ENCODE measurements around the gene SHISA8. TPM values are rescaled to one million over a fixed set of nuclear protein-coding genes. Genes with fewer than 3 reads are reported as not detected.

SHISA8 gene
- total and polyA plus RNA-seq, 2 of the 13 experiments (the other 11 are each of a cell fraction or from before 2014, with no cell fraction given) = not detected

- no peak overlapping the region for H2AFZ ChIP-seq (ENCODE audit: low read length)
- no peaks in the 10 kb centered on the region for H3K9me3 ChIP-seq (ENCODE audit: low read length)
- ATAC-seq = no peak
- H3K36me3 ChIP-seq (replicated peaks in 1 of 2; ENCODE audit: control insufficient read depth in 1 of 2, insufficient read depth in 2 of 2, low read length in 2 of 2) = no peaks in the 10 kb centered on the region
- intact Hi-C loops (cut with micrococcal nuclease; ENCODE audit: unreplicated experiment) = loop anchor here (5.0 kb wide), 1 partner anchor 160 kb away; no protein-coding TSS in a partner anchor
- peaks cover 36% of the 10 kb centered on the region for H3K4me1 ChIP-seq (ENCODE audit: insufficient read depth, low read length)
- no peaks in the 10 kb centered on the region for H3K27me3 ChIP-seq (ENCODE audit: control insufficient read depth in 1 of 2, insufficient read depth in 2 of 2, low read length in 2 of 2)
- no peaks in the 10 kb centered on the region for H3K79me2 ChIP-seq (ENCODE audit: insufficient read depth, low read length)
- no peak overlapping the region for H3K4me3 ChIP-seq (replicated peaks in 1 of 3; ENCODE audit: insufficient read depth in 1 of 3, low read depth in 2 of 3, low read length in 3 of 3)
- WGBS (ENCODE audit: low lambda C conversion rate) = 20% methylated on average over 1 of the region's 2 CpGs
- DNase-seq (ENCODE audit: low spot score) = no peak
- BruUV-seq (replicated peaks) = no TSS peak
- ChIA-PET POLR2A (no interaction called here), CTCF (ENCODE audit: low intra/inter-chr PET ratio, low total read pairs) (no interaction called here)
- H3K4me2 ChIP-seq (ENCODE audit: low read depth, low read length) = no peak overlapping the region
- no peak overlapping the region for H3K9ac ChIP-seq (ENCODE audit: insufficient read depth, low read depth, low read length)
- FAIRE-seq = no peak
- H4K20me1 ChIP-seq (ENCODE audit: insufficient read depth, low read length) = no peaks in the 10 kb centered on the region
- no peak for TF ChIP-seq SYNCRIP (IDR thresholded peaks at IDR 0.05; ENCODE audit: insufficient read depth, low read depth, low read length)
- in situ Hi-C loops (cut with HindIII; ENCODE audit: extremely low pct_ligation_motif_present, low pct_unique_long_range_greater_than_20kb) = loop anchor here (25.0 kb wide), 1 partner anchor 485 kb away; the partner anchor contains the start of gene NFAM1
- no peak overlapping the region for H3K27ac ChIP-seq (ENCODE audit: extremely low read length, insufficient read depth, low read length)
Measured at GRCh38 chr22:41952713-41953112, 37.8 kb upstream of the SHISA8 start.

- Histone ChIP-seq H3K79me2 (ENCODE audit: insufficient read depth, low read length) (no peaks in the 10 kb centered on the region), H3K27ac (ENCODE audit: extremely low read length, insufficient read depth, low read length) (no peak within 1 kb of the TSS), H3K4me2 (ENCODE audit: low read depth, low read length) (peak within 1 kb of the TSS; percentile 45), H3K36me3 (replicated peaks in 1 of 2; ENCODE audit: control insufficient read depth in 1 of 2, insufficient read depth in 2 of 2, low read length in 2 of 2) (no peaks in the 10 kb centered on the region), H3K4me1 (ENCODE audit: insufficient read depth, low read length) (peaks cover 43% of the 10 kb centered on the region), H3K27me3 (ENCODE audit: control insufficient read depth in 1 of 2, insufficient read depth in 2 of 2, low read length in 2 of 2) (no peaks in the 10 kb centered on the region), H3K9me3 (ENCODE audit: low read length) (no peaks in the 10 kb centered on the region), H3K4me3 (replicated peaks in 1 of 3; ENCODE audit: insufficient read depth in 1 of 3, low read depth in 2 of 3, low read length in 3 of 3) (no peak within 1 kb of the TSS), H2AFZ (ENCODE audit: low read length) (no peak within 1 kb of the TSS), H4K20me1 (ENCODE audit: insufficient read depth, low read length) (no peaks in the 10 kb centered on the region), H3K9ac (ENCODE audit: insufficient read depth, low read depth, low read length) (no peak within 1 kb of the TSS)
- POLR2A ChIA-PET = no interaction called here
- no TSS peak for BruUV-seq (replicated peaks)
- FAIRE-seq (no peak), ATAC-seq (no peak), DNase-seq (ENCODE audit: low spot score) (no peak)
- CTCF ChIA-PET (ENCODE audit: low intra/inter-chr PET ratio, low total read pairs) = interaction anchor here (1.5 kb wide), 1 partner anchor 163 kb away, joined by 5 read pairs; no protein-coding TSS in a partner anchor
- in situ Hi-C loops (cut with HindIII; ENCODE audit: extremely low pct_ligation_motif_present, low pct_unique_long_range_greater_than_20kb) = loop anchor here (25.0 kb wide), 1 partner anchor 485 kb away; the partner anchor contains the start of gene NFAM1
- 79% methylated on average over 9 of the region's 16 CpGs for WGBS (ENCODE audit: low lambda C conversion rate)
- TF ChIP-seq RFX1 (IDR thresholded peaks at IDR 0.05) = peak; percentile 24; the same call in 1 of the 2 replicates
- 0 out of 2 replicates have a peak, but pooled peaks have one; percentile 32 for TF ChIP-seq RFX3 (CRISPR knock-in tag; IDR thresholded peaks at IDR 0.05)
- TF ChIP-seq U2AF1 (optimal IDR thresholded peaks at IDR 0.05; ENCODE audit: low read depth, low read length) = no peak
- TF ChIP-seq HNRNPL (IDR thresholded peaks at IDR 0.05; ENCODE audit: low read depth, low read length) = 0 out of 2 replicates have a peak, but pooled peaks have one; percentile 19
- TF ChIP-seq, protein P1, sequence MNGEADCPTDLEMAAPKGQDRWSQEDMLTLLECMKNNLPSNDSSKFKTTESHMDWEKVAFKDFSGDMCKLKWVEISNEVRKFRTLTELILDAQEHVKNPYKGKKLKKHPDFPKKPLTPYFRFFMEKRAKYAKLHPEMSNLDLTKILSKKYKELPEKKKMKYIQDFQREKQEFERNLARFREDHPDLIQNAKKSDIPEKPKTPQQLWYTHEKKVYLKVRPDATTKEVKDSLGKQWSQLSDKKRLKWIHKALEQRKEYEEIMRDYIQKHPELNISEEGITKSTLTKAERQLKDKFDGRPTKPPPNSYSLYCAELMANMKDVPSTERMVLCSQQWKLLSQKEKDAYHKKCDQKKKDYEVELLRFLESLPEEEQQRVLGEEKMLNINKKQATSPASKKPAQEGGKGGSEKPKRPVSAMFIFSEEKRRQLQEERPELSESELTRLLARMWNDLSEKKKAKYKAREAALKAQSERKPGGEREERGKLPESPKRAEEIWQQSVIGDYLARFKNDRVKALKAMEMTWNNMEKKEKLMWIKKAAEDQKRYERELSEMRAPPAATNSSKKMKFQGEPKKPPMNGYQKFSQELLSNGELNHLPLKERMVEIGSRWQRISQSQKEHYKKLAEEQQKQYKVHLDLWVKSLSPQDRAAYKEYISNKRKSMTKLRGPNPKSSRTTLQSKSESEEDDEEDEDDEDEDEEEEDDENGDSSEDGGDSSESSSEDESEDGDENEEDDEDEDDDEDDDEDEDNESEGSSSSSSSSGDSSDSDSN (CRISPR knock-in tag; IDR thresholded peaks at IDR 0.05) = no peak
- intact Hi-C loops (cut with micrococcal nuclease; ENCODE audit: unreplicated experiment) = loop anchor here (5.0 kb wide), 1 partner anchor 160 kb away; no protein-coding TSS in a partner anchor
Measured at GRCh38 chr22:41951898-41952474, 37.1 kb upstream of the SHISA8 start, which contains the start of gene SMIM45. Gene SMIM45, plus strand, starts transcription at chr22:41952150.

All from HepG2 (cell line).